Activated naive CD4-positive, alpha-beta T cell treated with anti-CD3 and anti-CD28 coated beads, Interleukin-2, amount 50 U/mL, for 24 hours (primary cell): ENCODE measurements around the gene KIF1A.
"Not testable (repeated sequence)": the region's sequence is repeated elsewhere in the genome, so short reads cannot be mapped to it uniquely, and the experiment has no call there.

Experiments
- H3K27ac Mint-ChIP-seq: one replicate; pipeline ENCODE4 v1.8.0; 2021; ENCODE audit warnings: mild to moderate bottlenecking, mixed read lengths
- H3K27me3 Mint-ChIP-seq: one replicate; pipeline ENCODE4 v1.8.0; 2021; ENCODE audit warnings: mixed read lengths
- H3K36me3 Mint-ChIP-seq: one replicate; pipeline ENCODE4 v1.8.0; 2021; ENCODE audit warnings: mixed read lengths
- H3K4me1 Mint-ChIP-seq: one replicate; pipeline ENCODE4 v1.8.0; 2021; ENCODE audit warnings: mixed read lengths
- H3K4me3 Mint-ChIP-seq: one replicate; pipeline ENCODE4 v1.8.0; 2021; ENCODE audit warnings: mild to moderate bottlenecking, mixed read lengths
- H3K9me3 Mint-ChIP-seq: one replicate; pipeline ENCODE4 v1.8.0; 2021; ENCODE audit warnings: mixed read lengths

The KIF1A gene

GRCh38 chr2:240694304-240694703 lies 125.7 kb downstream of the KIF1A start:
- H3K27ac Mint-ChIP-seq, H3K27me3 Mint-ChIP-seq, H3K4me3 Mint-ChIP-seq, H3K9me3 Mint-ChIP-seq, H3K36me3 Mint-ChIP-seq, H3K4me1 Mint-ChIP-seq: not testable (repeated sequence)

- H3K27me3 Mint-ChIP-seq, H3K27ac Mint-ChIP-seq, H3K36me3 Mint-ChIP-seq, H3K4me3 Mint-ChIP-seq, H3K9me3 Mint-ChIP-seq, H3K4me1 Mint-ChIP-seq: not testable (repeated sequence)
These were observed 127.1 kb downstream of the KIF1A start for GRCh38 chr2:240692583-240693561.

- not testable (repeated sequence) for H3K9me3 Mint-ChIP-seq, H3K4me3 Mint-ChIP-seq, H3K4me1 Mint-ChIP-seq, H3K27ac Mint-ChIP-seq, H3K36me3 Mint-ChIP-seq, H3K27me3 Mint-ChIP-seq
These were observed 128.2 kb downstream of the KIF1A start, which contains the start of gene AQP12A for GRCh38 chr2:240691631-240692420. TSS of gene AQP12A (plus strand) at chr2:240691866. CDS start at chr2:240691914, 48 bp downstream.

- not testable (repeated sequence) for H3K4me1 Mint-ChIP-seq, H3K27ac Mint-ChIP-seq, H3K27me3 Mint-ChIP-seq, H3K4me3 Mint-ChIP-seq, H3K9me3 Mint-ChIP-seq, H3K36me3 Mint-ChIP-seq
These were observed 129.0 kb downstream of the KIF1A start for GRCh38 chr2:240691075-240691427.

GRCh38 chr2:240690421-240691074 lies 129.5 kb downstream of the KIF1A start:
- H3K27me3 Mint-ChIP-seq, H3K27ac Mint-ChIP-seq, H3K4me1 Mint-ChIP-seq, H3K9me3 Mint-ChIP-seq, H3K36me3 Mint-ChIP-seq: not testable (repeated sequence)
- H3K4me3 Mint-ChIP-seq, result peak overlapping the region; percentile 4

GRCh38 chr2:240689975-240690374 lies 130.0 kb downstream of the KIF1A start:
- no peaks in the 10 kb centered on the region for H3K36me3 Mint-ChIP-seq
- H3K27ac Mint-ChIP-seq, result no peak overlapping the region
- no peaks in the 10 kb centered on the region for H3K9me3 Mint-ChIP-seq
- no peaks in the 10 kb centered on the region for H3K4me1 Mint-ChIP-seq
- H3K27me3 Mint-ChIP-seq, result no peaks in the 10 kb centered on the region
- H3K4me3 Mint-ChIP-seq, result peak overlapping the region; percentile 4

- peaks cover 4% of the 10 kb centered on the region for H3K4me1 Mint-ChIP-seq
- no peaks in the 10 kb centered on the region for H3K27me3 Mint-ChIP-seq
- no peaks in the 10 kb centered on the region for H3K36me3 Mint-ChIP-seq
- H3K27ac Mint-ChIP-seq, result no peak overlapping the region
- H3K4me3 Mint-ChIP-seq, result no peak overlapping the region
- no peaks in the 10 kb centered on the region for H3K9me3 Mint-ChIP-seq
These were observed 131.5 kb downstream of the KIF1A start for GRCh38 chr2:240688553-240688919.

GRCh38 chr2:240687741-240688552 lies 132.1 kb downstream of the KIF1A start:
- no peaks in the 10 kb centered on the region for H3K36me3 Mint-ChIP-seq
- H3K4me1 Mint-ChIP-seq, result peaks cover 4% of the 10 kb centered on the region
- H3K4me3 Mint-ChIP-seq, result no peak overlapping the region
- no peak overlapping the region for H3K27ac Mint-ChIP-seq
- no peaks in the 10 kb centered on the region for H3K9me3 Mint-ChIP-seq
- no peaks in the 10 kb centered on the region for H3K27me3 Mint-ChIP-seq

GRCh38 chr2:240687045-240687740 lies 132.8 kb downstream of the KIF1A start:
- Mint-ChIP-seq H3K27ac (no peak overlapping the region), H3K4me1 (peaks cover 4% of the 10 kb centered on the region), H3K9me3 (no peaks in the 10 kb centered on the region), H3K4me3 (no peak overlapping the region), H3K27me3 (no peaks in the 10 kb centered on the region), H3K36me3 (no peaks in the 10 kb centered on the region)

- Mint-ChIP-seq H3K4me1 (peaks cover 4% of the 10 kb centered on the region), H3K4me3 (no peak overlapping the region), H3K27me3 (no peaks in the 10 kb centered on the region), H3K27ac (no peak overlapping the region), H3K9me3 (no peaks in the 10 kb centered on the region), H3K36me3 (no peaks in the 10 kb centered on the region)
These were observed 133.6 kb downstream of the KIF1A start for GRCh38 chr2:240686460-240686859.

- H3K27ac Mint-ChIP-seq, result no peak overlapping the region
- H3K27me3 Mint-ChIP-seq, result no peaks in the 10 kb centered on the region
These were observed 134.1 kb downstream of the KIF1A start for GRCh38 chr2:240685771-240686371.

GRCh38 chr2:240683980-240684728 lies 135.9 kb downstream of the KIF1A start:
- not testable (repeated sequence) for H3K27me3 Mint-ChIP-seq, H3K27ac Mint-ChIP-seq, H3K4me1 Mint-ChIP-seq, H3K9me3 Mint-ChIP-seq, H3K36me3 Mint-ChIP-seq
- H3K4me3 Mint-ChIP-seq, result peak overlapping the region; percentile 65

More at GRCh38 chr2:240685771-240686371, 134.1 kb downstream of the KIF1A start:
- no peaks in the 10 kb centered on the region for H3K9me3 Mint-ChIP-seq
- no peak overlapping the region for H3K4me3 Mint-ChIP-seq
- H3K4me1 Mint-ChIP-seq, result peaks cover 4% of the 10 kb centered on the region
- no peaks in the 10 kb centered on the region for H3K36me3 Mint-ChIP-seq

- not testable (repeated sequence) for H3K27ac Mint-ChIP-seq, H3K36me3 Mint-ChIP-seq, H3K9me3 Mint-ChIP-seq, H3K27me3 Mint-ChIP-seq, H3K4me1 Mint-ChIP-seq
- H3K4me3 Mint-ChIP-seq, result peak overlapping the region; percentile 65
These were observed 136.6 kb downstream of the KIF1A start for GRCh38 chr2:240683329-240683979.
